ENCODE results near the gene OAS2.

- no peak for TF ChIP-seq TAF1 (IDR thresholded peaks at IDR 0.05; ENCODE audit: borderline replicate concordance, insufficient read depth, low read length)
- no peak for TF ChIP-seq POLR2AphosphoS5 (IDR thresholded peaks at IDR 0.05; ENCODE audit: low read depth, low read length)
- no peak for TF ChIP-seq SIN3A (IDR thresholded peaks at IDR 0.05; ENCODE audit: borderline replicate concordance, insufficient read depth, low read length)
- TF ChIP-seq REST (IDR thresholded peaks at IDR 0.05; ENCODE audit: insufficient read depth in 1 of 2, low read depth in 2 of 2, low read length in 2 of 2), result no peak
Measured at GRCh38 chr12:113039911-113040445, 61.7 kb downstream of the OAS2 start.

Data from PFSK-1 (cell line).